GM19023 (cell line): ENCODE data around the gene IFIT2.
A peak's percentile ranks its signal among the peaks of the same experiment; 100 is the strongest.

Source experiments
- ATAC-seq: cut with Tn5 transposase; IDR thresholded peaks from one replicate; pipeline ENCODE4 v1.9.1; 2021; ENCODE audit warnings: mild to moderate bottlenecking, moderate library complexity; ENCODE audit not compliant: unreplicated experiment

Gene IFIT2

DNA sequence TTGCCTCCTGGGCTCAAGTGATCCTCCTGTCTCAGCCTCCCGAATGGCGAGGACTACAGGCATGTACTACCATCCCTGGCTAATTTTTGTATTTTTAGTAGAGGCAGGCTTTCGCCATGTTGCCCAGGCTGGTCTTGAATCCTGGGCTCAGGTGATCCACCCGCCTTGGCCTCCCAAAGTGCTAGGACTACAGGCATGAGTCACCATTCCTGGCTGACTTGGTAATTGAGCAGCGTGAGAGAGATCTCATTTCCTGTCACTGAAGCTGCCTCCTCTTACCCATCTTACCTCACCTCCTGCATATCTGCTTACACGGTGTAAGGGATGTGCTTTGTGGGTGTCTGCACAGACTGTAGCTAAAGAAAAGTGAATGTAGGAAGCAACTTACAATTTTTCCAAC, 35.6 kb downstream of the IFIT2 start:
- ATAC-seq = no peak

DNA sequence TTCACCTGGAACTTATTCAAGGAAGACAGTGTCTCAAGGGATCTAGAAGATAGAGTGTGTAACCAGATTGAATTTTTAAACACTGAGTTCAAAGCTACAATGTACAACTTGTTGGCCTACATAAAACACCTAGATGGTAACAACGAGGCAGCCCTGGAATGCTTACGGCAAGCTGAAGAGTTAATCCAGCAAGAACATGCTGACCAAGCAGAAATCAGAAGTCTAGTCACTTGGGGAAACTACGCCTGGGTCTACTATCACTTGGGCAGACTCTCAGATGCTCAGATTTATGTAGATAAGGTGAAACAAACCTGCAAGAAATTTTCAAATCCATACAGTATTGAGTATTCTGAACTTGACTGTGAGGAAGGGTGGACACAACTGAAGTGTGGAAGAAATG, 36.9 kb downstream of the IFIT2 start:
- no peak for ATAC-seq

DNA sequence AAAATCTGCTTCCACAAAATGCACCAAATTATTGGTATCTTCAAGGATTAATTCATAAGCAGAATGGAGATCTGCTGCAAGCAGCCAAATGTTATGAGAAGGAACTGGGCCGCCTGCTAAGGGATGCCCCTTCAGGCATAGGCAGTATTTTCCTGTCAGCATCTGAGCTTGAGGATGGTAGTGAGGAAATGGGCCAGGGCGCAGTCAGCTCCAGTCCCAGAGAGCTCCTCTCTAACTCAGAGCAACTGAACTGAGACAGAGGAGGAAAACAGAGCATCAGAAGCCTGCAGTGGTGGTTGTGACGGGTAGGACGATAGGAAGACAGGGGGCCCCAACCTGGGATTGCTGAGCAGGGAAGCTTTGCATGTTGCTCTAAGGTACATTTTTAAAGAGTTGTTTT, 38.0 kb downstream of the IFIT2 start:
- no peak for ATAC-seq

DNA sequence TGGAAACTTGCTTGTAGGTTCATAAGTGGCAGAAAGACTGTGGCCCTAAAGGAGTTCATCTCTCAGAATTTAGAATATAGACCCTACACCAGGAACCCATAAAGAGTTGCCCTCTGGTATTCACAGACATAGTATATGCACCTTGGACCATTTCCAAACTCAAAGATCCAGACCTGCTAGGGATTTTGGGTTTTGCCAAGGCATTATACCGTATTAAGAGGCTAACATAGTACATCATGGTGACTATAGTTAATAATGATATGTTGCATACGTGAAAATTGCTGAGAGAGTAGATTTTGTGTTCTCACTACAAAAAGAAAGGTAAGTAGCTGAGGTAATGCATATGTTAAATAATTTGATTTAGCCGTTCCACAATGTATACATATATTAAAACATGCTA, 39.8 kb downstream of the IFIT2 start:
- ATAC-seq = no peak

DNA sequence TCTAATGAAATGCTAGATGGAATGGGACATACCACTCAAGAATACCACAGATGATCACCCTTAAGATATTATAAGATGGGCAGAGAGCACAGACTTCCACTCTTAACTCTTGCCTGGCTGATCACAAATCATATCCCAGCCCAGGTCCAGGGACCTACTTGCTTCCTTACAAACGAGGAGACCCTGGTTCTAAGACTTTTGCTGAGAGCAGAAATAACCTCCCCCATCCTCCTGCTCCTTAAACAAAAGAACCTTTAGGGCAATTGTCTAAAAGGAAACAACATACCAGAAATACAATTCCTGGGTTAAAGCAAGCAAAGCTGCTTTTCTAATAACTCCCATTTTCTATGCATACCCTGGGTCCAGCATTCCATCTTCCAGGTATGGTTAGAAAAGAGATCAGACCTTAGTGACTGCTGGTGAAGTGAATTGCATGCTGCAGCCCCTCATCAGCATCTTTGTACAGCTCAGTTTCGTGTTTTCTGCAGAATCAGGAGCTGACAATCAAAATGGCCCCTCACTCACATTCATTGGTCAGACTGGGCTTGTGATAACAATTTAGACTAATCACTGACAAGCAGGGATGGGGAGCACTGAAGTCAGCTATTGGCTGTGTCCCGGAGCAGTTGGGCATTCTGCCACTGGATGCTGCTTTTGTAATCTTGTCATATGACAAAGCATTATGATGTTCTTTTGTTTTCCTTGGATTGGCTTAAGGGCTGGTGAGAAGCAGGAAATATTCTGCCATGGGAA, 40.5 kb downstream of the IFIT2 start:
- ATAC-seq = no peak

DNA sequence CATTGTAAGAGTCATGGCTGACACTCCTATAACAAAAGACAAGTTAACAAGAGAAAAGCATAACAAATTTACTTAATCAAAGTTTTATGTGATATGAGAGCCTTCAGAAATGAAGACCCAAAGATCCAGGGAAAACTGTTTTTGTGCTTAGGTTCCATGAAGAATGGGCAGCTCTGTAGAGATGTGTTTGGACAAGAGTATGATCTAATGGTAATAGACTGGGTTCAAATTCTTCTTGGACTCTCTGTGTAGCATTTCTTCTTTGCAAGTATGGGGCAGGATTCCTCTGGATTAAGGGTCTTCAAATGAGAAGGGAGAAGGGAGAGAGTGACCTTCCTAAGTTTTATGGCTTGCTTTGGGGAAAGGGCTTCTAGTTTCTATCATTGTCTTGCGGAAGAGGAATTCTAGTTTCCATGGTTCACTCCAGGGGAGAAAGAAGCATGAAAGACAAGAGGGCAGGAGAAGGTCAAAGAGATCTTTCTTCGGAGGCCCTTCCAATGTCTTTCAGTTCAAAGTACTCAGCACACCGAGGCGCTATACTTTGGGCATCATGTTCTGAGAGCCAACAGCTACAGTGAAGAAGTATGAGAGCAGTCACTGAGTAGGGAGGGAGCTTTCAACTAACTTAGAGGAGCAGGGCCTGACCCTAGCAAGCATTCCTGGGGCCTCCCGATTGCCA, 41.4 kb downstream of the IFIT2 start:
- no peak for ATAC-seq

DNA sequence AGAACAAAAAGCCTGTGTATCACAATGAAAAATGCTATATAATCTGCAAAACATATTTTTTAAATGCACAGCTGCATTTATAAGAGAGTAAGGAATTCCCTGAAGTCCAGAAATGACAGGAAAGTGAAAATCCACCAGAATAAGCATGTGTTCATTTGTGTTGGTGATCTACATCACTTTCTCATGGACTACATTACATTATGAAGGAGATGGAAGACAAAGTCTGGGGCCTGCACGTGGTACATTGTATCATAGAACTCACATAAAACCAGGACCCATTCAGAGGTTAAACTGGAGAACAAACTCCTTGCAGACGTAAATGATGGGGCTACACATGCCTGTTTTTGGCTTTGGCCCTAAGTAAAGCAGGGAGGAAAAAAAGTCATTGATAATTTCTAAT, 42.3 kb downstream of the IFIT2 start:
- no peak for ATAC-seq

DNA sequence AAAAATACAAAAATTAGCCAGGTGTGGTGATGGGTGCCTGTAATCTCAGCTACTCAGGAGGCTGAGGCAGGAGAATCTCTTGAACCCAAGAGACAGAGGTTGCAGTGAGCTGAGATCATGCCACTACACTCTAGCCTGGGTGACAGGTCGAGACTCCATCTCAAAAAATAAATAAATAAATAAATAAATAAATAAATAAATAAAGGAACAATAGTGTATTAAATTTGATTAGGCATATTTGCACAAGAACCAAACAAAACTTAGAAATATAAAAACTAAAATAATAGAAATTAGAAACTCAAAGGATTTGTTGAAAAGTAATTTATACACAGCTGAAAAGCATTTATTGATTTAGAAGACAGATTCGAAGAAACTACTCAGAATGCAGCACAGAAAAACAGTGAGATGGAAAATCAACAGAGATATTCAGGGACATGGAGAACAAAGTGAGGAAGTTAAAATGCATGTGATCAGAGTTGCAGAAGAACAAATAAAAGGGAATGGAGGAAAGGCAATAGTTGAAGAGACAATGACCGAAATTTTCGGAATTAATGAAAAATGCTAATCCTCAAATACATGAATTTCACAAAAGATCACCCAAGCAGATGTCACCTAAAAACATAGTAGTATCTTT, 43.6 kb downstream of the IFIT2 start:
- ATAC-seq = no peak

DNA sequence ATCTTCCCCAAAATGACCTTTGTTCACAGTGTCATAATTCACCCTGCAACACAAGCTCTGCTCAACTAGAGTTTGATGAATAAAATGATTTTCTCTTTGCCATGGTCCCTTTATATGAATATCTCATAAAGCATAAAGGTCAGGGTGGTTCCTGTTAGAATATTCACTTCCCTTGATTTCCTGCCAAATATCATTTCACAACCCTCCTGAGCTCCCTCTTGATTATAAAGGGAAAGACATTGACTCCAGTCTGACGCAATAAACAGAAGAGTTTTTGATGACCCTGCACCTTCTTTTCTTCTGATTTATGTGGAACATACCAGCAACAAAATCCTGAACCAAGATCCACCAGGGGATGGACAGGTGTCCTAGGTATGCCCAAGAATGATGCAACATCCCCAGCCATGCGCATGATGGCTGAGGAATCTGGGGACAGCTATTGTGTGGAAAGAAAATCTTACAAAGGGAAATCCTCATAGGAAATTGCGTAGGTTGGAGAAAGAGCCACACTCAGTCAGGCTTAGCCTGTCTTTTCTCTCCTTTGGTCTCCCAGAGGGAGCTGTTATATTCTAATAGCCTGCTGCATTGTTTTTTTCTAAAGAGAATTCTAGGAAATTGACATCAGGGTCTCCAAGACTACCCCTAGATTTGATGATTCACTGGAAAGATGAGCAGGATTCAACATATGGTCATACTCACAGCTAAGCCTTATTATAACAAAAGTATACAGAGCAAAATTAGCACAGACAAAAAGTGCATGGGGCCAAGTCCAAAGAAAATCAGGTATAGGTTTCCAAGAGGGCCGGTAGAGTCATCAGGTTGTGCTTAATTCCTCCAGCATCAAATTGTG, 44.8 kb downstream of the IFIT2 start:
- ATAC-seq = no peak

DNA sequence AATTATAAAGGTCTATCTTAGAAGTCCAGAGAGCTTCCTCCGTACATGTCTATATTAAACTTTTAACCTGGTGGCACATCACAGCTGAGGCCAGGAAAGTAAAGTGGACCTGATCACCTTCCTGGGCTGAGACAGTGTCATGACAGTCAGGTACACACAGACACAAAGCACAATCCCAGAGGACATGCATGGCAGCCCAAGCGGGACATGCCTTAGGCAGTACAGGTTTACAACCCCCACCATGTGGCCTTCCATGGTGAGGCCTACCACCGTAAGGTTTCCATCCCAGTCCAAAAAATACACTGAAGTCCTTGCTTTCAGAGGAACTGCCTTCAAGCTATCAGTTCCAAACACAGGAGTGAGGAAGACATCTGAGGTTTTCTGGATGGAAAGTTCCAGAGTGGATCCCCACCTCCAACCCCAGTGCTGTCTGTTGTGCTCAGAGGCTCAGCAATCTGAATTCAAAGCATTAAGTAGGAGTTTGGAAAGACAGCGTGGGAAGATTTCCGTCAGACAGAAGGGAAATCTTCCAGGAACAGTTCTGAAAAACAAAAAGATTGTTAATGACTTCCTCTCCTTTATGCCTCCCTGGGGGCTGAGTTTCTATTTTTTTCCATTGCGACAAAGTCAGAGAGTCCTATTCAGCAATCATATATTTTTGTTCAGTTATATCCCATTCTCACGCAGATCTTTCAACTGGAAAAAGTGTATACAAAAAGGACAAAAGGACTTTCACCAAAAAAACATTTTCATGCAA, 46.0 kb downstream of the IFIT2 start:
- no peak for ATAC-seq

DNA sequence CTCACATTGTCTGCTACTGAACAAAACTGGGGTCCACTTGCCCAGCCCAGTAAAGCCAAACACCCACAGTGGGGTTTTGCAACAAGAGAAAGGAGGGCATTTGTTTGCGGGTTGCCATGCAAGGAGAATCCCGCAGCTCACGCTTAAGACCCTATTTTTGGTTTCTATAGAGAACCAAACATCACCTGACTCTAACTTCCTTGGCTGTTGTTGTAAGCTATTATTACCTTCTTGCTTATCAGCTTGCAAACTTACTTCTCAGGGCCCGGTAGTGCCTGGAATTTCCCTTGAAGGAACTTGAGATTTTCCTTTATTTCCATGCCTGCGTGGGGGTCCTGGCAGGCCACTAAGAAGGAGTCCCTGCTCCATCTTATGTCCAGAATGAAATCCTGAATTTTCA, 46.6 kb downstream of the IFIT2 start:
- no peak for ATAC-seq

DNA sequence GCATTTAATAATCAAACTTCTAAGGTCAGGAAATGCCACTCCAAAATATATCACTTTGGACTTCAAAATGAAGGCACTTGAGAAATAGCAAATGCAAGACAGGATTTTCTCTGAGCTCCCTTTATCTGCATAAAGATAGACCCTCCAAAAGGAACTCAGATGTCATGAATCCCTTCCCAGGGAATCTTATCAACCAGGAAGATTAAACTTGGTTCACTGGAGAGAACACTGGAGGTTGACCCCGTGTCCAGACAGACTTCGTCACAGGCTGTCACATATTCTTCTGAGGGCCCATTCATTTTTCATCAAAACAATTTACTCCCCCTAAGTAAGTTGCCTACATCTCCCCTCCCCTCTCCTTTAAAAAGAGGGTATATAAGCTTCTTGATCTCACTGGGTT, 47.1 kb downstream of the IFIT2 start:
- ATAC-seq = no peak

DNA sequence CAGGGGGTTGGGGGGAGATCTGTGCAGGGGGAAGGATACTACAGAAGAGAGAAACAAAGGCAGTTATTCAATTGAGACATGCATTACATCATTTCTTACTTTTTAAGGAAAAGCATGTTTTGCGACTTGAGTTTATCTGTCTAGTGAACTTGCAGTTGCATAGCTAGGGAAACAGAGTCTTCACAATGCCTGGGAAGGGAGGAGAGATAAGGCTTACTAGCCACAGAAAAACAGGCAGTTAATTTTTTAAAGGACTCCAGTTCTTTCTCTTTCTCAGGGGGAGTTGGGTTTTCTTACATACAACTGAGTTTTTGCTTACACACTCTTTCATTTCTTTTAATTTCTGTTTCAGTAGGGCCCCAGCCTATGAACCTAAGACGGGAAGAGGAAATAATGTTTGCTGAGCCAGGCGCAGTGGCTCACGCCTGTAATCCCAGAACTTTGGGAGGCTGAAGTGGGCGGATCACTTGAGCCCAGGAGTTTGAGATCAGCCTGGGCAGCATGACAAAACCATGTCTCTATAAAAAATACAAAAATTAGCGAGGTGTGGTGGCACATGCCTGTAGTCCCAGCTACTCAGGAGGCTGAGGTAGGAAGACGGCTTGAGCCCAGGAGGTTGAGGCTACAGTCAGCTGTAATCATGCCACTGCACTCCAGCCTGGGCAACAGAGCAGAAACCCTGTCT, 48.9 kb downstream of the IFIT2 start:
- ATAC-seq = peak; percentile 29

DNA sequence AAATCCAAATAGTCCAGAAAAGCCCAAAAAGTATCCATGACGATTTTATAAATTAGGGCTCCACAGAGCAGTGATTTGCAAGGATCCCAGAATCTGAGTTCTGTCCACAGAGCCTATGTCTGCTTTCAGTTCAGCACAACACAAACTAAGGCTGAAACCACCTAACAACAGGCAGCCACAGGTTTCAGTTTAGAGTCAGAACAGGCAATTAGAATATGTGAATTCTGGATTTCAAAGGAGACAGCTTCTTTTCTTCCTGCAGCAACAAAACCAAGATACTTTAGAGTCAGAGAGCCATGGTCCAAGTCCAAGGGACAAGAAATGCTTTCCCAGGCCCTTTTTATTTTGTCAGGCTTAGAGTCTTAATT, 49.5 kb downstream of the IFIT2 start:
- peak; percentile 89 for ATAC-seq

DNA sequence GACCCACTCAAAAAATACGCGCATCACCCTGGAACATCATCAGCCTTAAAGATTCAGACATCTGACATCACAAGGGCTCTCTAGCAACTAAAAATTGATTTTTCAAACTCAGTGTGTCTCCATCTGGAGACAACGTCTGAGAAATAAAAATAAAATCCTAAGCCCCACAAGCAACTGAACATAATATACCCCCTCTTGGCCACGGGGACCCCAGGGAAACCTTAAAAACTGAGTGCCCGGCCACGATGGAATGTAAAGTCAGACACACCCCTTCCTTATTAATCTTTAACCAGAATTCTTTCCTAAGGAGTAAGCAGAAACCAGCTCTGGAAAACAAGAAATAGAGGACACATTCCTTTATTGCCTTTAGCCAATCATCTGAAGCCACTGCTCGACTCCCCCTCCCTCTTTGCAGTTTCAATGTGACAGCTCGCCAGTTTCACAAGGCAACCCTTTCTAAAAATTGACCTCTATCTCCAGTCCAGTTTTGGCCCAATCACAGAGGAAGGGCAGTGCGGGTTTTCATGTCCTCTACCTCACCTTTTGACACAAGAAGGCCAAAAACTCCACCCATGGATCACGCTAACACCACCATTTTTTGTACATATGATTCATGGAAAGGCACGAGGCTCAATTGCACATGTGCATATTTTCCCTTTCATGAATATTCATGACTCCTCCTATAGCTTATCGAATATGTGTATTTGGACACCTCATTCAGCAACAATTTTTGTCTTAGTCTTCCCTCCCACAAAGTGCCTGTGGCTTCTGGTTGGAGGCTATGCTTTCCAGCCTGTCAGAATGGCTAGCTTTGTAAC, 50.1 kb downstream of the IFIT2 start:
- peak; percentile 41 for ATAC-seq

DNA sequence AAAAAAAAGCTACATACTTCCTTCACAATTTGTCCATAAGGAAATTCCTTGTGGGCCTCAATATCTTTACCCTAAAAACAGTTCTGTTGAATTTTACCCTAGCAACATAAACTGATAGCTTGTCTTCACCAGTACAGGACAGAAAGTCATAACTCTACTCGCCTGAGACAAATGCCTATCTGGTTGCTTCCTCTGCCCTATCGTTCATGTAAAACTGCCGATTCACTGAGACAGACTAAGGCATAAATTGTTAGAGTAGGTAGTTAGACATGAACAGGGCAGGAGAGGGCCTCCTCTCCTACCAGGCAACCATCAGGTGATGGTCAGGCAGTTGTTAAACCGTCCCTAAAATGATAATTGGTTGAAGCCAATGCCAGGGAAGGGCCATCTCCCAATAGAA, 51.0 kb downstream of the IFIT2 start:
- ATAC-seq = no peak

DNA sequence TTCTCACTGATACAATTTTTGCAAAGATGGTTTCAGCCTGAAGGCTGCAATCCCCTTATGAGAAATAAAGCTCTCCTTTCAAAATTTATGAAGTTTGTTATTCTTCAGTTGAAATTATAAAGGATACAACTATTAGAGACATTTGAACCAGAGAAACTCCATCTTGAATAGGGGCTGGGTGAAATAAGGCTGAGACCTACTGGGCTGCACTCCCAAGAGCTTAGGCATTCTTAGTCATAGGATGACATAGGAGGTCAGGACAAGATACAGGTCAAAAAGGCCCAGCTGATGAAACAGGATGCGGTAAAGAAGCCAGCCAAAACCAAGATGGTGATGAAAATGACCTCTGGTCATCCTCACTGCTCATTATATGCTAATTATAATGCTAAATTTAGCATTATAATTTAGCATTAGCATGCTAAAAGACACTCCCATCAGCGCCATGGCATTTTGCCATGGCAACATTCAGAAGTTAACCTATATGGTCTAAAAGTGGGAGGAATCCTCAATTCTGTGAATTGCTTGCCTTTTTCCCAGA, 53.6 kb downstream of the IFIT2 start:
- ATAC-seq = no peak

DNA sequence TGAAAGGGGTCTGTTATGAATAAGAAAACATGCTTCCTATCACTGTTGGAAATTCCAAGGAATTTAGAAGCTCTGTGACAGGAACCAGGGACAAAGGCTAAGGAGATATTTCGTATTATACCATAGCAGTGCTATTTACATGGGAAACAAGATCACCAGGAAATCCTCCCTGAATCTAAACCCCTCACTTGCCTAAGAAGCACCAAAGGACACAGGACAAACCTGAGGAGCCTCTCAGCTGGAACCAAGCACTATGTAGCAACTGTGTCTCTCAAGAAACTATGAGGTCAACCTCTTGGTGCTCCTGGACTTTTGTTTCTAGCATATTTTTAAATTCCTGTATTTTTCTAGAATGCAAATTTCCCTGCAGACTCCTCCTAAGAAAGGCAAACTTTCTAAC, 55.2 kb downstream of the IFIT2 start:
- no peak for ATAC-seq

DNA sequence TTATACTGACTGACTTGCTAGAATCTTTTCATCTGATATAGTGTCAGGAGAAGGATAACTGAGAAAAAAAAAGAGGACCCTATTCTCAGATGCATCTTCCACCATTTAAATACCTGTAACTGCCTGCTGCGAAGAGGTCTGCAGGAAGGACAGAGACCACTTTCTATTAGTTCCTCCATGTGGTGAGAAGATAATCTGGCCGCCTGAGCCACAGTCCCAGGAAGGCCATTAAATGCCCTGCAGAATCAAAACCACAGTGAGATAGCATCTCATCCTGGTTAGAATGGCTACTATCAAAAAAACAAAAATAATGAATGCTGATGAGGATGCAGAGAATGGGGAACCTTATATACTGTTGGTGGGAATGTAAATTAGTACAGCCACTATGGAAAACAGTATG, 56.1 kb downstream of the IFIT2 start:
- ATAC-seq = no peak
